Ishikawa (cell line): ENCODE results near the gene KCNH3.

Experiments
- EGR1 ChIP-seq: IDR thresholded peaks from 2 replicates; pipeline ENCODE4 v1.6.1; 2012
- EP300 ChIP-seq: IDR thresholded peaks from 2 replicates; pipeline ENCODE4 v1.6.1; 2012; ENCODE audit warnings: borderline replicate concordance
- FOXM1 ChIP-seq: IDR thresholded peaks from 2 replicates; pipeline ENCODE4 v1.6.1; 2012; ENCODE audit warnings: low read depth, borderline replicate concordance
- MAX ChIP-seq: IDR thresholded peaks from 2 replicates; pipeline ENCODE4 v1.6.1; 2012
- REST ChIP-seq: IDR thresholded peaks from 2 replicates; pipeline ENCODE4 v1.6.1; 2012; ENCODE audit warnings: low read depth, mild to moderate bottlenecking
- TAF1 ChIP-seq: IDR thresholded peaks from 2 replicates; pipeline ENCODE4 v1.6.1; 2012; ENCODE audit warnings: low read depth, mild to moderate bottlenecking
- TEAD4 ChIP-seq: IDR thresholded peaks from 2 replicates; pipeline ENCODE4 v1.6.1; 2012
- YY1 ChIP-seq: IDR thresholded peaks from 2 replicates; pipeline ENCODE4 v1.6.1; 2012; ENCODE audit warnings: low read depth

- TF ChIP-seq TAF1 (no peak), FOXM1 (no peak), MAX (no peak), EGR1 (no peak), TEAD4 (no peak), YY1 (no peak), EP300 (no peak), REST (no peak)
Observed at GRCh38 chr12:49496417-49497360, 42.1 kb upstream of the KCNH3 start.
